Fibroblast of skin of abdomen (primary cell): ENCODE data around the gene GNB2.
"Not testable (repeated sequence)": the region's sequence is repeated elsewhere in the genome, so short reads cannot be mapped to it uniquely, and the experiment has no call there.

Source experiments
- DNase-seq: peaks from one replicate; pipeline ENCODE4 v3.0.0-alpha.2; 2013

The GNB2 gene

DNA sequence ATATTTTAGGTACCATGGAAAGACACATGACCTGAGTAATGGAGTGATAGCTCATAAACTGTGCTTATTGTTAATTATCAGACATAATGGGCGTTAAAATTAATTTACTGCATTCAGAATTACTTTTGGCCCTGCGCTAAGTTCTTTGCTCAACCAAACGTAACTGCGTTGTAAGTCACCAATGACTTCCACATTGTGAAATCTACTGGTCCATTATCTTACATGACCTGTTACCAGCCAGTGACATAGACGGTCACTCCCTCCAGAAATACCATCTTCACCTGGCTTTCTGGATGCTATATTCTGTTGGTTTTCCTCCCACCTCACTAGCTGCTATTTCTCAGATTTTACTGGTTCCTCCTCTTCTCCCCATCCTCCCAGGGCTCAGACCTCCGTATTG lies 25.5 kb downstream of the GNB2 start:
- no peak for DNase-seq

DNA sequence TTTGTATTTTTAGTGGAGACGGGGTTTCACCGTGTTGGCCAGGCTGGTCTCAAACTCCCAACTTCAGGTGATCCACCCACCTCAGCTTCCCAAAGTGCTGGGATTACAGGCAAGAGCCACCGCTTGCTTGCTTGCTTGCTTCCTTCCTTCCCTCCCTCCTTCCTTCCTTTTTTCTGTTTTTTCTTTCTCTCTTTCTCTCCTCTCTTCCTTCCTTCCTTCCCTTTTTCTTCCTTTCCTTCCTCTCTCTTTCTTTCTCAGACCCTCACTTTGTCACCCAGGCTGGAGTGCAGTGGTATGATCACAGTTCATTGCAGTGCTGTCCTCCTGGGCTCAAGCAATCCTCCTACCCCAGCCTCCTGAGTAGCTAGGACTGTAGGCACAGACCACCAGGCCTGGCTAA lies 27.5 kb downstream of the GNB2 start:
- not testable (repeated sequence) for DNase-seq

DNA sequence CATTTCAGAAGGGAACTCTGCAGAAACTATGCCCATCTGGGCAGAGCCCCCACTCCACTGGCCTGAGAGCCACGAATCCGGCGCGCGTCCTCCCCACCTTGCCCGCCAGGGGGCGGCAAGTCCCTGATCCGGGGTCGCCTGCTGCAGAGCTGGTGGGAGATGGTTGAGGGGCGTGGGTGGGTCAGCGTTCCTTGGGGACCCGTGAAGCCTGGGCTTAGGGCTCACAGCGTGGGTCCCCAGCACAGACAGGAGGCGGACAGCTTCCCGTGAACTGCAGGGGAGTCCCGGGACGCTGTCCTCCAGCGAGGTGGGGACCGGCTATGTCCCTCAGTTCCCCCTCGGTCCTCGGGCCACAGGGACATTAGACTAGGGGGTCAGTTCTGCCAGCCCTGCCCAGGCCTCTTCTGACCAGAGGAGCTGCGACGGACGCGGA lies 31.8 kb downstream of the GNB2 start:
- peak; percentile 67 for DNase-seq

DNA sequence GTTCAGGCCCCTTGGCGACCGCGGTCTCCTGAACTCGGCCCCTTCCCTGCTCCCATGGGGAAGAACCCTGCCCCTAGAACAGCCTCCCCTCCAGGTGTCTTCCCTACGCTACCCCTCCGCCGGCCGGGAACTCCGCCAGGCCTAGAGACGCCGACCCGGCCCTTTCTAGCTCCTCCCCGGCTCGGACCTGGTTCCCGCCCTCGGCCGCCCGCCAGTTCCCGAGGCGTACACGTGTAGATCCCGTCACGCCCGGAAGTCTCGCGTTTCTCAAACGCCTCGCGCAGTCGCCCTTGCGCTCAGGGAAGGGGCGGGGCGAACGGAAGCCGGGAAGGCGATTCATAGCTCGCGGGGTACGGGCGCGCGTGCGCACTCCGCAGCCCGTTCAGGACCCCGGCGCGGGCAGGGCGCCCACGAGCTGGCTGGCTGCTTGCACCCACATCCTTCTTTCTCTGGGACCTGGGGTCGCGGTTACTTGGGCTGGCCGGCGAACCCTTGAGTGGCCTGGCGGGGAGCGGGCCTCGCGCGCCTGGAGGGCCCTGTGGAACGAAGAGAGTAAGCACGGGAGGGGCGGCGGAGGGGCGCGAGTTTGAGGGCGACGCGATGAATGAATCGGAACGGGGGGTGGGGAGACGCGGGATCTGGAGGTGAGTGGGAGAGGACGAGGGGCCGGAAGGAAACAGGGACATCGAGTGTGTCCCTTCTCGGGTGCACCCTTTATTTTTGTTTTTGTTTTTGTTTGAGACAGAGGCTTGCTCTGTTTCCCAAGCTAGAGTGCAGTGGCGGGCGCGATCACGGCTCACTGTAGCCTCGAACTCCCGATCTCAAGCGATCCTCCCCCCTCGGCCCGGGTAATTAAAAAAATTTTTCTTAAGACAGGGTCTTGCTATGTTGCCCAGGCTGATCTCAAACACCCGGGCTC lies 32.5 kb downstream of the GNB2 start, which contains the start of gene POP7:
TSS of gene POP7 (plus strand) at position 369 of the 919 bp plus-strand sequence. CDS start 710 bp downstream, outside the sequence.
- peak; percentile 99 for DNase-seq

DNA sequence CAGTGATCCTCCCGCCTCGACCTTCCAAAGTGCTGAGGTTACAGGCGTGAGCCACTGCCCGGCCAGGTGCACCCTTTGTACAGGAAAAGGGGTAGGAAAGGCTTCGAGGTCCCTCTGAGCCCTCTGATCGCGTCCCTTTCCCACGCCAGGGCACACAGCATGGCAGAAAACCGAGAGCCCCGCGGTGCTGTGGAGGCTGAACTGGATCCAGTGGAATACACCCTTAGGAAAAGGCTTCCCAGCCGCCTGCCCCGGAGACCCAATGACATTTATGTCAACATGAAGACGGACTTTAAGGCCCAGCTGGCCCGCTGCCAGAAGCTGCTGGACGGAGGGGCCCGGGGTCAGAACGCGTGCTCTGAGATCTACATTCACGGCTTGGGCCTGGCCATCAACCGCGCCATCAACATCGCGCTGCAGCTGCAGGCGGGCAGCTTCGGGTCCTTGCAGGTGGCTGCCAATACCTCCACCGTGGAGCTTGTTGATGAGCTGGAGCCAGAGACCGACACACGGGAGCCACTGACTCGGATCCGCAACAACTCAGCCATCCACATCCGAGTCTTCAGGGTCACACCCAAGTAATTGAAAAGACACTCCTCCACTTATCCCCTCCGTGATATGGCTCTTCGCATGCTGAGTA lies 33.3 kb downstream of the GNB2 start:
- no peak for DNase-seq

DNA sequence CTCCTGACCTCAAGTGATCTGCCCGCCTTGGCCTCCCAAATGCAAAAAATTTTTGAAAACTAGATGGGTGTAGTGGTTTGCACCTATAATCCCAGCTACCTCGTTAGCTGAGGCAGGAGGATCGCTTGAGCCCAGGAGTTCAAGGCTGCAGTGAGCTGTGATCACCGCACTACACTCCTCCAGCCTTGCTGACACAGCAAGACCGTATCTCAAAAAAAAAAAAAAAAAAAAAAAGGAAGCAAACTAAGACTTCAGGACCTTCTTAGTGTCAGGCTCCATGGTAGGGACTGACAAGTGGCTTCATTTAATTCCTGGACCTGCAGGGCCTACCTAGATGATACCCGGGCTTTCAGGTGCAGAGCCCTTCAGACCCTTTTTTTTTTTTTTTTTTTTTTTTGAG lies 34.9 kb downstream of the GNB2 start:
- DNase-seq, result no peak

DNA sequence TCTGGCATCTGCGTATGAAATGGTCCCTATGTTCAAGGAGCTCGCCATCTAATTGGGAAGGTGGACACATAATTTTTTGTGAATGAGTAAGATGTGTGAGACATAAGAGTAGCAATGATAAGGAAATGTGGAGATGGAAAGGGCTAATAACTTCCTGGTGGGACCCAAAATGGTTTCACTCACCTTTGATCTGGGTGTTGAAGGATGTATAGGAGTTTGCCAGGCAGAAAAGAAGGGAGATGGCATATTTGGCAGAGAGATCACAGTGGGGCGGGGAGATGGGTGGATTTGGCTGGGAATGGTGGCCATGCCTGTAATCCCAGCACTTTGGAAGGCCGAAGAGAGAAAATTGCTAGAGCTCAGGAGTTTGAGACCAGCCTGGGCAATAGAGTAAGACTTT lies 36.9 kb downstream of the GNB2 start:
- DNase-seq, result no peak

DNA sequence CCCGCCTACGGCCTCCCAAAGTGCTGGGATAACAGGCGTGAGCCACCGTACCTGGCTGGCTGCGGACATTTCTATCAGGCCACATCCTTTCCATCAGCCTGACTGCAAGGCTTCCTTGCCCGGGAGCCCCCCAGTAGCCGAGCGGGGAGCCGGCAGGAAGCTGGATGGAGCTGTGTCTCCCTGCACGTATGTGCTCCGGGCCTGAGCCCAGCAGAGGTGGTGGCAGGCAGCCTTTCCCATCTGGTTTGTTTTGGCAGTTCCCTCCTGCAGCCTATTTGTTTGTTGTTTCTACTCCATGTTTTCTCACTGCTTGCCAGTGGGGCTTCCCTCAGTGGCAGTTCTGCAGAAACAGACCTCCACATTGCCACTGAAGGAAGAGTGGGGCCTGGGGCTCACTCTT lies 37.8 kb downstream of the GNB2 start:
- no peak for DNase-seq

DNA sequence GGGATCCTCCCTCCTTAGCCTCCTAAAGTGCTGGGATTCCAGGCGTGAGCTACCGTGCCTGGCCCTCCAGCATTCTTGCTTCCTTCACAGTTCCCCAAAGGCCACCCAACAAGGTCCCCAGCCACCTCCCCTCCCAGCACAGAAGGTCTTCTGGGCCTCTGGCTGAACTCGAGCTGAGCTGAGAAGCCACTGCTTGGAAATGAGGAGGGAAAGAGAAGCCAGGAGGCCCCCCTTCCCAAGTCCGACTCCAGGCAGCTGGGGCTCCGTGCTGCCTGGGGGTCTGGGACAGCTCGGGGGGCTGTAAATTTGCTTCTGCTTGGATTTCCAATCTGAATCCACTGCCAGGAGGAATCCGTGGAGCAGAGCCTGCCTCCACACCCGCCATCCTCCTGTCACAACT lies 41.2 kb downstream of the GNB2 start:
- no peak for DNase-seq

DNA sequence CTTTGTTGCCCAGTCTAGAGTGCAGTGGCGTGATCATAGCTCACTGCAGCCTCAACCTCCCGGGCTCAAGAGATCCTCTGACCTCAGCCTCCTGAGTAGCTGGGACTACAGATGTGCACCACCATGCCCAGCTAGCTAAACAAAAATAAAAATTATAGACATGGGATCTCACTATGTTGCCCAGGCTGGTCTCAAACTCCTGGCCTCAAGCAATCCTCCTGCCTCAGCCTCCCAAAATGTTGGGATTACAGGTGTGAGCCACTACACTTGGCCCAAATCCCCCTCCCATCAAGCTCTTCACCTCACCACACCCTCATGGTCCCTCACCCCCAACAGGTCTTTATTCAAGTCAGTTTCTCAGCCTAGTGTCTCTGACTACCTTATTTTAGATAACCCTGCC lies 43.5 kb downstream of the GNB2 start:
- not testable (repeated sequence) for DNase-seq

DNA sequence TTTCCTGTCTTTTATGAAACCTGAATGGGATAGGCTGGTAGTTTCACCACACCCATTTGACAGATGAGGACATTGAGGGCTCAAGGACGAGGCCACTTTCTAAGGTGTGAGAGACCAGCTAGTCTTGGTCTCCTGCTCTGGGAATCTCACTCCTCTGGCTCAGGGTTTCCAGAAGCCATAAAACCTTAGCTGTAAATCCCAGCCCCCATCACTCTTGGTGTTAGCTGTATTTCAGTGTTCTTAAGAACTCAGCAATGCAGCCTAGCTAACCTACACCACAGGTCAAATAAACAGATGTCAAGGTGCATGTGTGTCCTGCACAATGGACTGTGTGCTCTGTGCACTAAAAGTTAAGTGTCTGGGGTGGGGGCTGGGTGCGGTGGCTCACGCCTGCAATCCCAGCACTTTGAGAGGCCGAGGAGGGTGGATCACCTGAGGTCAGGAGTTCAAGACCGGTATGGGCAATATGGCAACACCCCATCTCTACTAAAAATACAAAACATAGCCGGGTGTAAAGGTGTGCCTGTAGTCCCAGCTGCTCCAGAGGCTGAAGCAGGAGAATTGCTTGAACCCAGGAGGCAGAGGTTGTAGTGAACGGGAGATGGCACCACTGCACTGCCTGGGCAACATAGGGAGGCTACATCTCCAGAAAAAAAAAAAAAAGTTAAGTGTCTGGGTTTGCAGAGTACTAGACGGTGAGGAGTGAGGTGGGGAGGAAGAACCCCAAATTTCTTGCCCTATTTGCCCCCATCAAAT lies 46.2 kb downstream of the GNB2 start:
- peak; percentile 49 for DNase-seq

DNA sequence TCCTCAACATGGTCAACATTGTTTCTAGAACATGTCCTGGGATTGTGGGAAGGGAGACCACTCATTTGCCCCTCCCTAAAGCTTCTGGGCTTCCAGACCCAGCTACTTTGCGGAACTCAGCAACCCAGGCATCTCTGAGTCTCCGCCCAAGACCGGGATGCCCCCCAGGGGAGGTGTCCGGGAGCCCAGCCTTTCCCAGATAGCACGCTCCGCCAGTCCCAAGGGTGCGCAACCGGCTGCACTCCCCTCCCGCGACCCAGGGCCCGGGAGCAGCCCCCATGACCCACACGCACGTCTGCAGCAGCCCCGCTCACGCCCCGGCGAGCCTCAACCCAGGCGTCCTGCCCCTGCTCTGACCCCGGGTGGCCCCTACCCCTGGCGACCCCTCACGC lies 46.7 kb downstream of the GNB2 start, which contains the start of gene EPO:
TSS of gene EPO (plus strand) at position 190 of the 392 bp plus-strand sequence. CDS start 513 bp downstream, outside the sequence.
- DNase-seq, result no peak

DNA sequence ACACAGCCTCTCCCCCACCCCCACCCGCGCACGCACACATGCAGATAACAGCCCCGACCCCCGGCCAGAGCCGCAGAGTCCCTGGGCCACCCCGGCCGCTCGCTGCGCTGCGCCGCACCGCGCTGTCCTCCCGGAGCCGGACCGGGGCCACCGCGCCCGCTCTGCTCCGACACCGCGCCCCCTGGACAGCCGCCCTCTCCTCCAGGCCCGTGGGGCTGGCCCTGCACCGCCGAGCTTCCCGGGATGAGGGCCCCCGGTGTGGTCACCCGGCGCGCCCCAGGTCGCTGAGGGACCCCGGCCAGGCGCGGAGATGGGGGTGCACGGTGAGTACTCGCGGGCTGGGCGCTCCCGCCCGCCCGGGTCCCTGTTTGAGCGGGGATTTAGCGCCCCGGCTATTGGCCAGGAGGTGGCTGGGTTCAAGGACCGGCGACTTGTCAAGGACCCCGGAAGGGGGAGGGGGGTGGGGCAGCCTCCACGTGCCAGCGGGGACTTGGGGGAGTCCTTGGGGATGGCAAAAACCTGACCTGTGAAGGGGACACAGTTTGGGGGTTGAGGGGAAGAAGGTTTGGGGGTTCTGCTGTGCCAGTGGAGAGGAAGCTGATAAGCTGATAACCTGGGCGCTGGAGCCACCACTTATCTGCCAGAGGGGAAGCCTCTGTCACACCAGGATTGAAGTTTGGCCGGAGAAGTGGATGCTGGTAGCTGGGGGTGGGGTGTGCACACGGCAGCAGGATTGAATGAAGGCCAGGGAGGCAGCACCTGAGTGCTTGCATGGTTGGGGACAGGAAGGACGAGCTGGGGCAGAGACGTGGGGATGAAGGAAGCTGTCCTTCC lies 47.3 kb downstream of the GNB2 start:
- DNase-seq, result no peak

DNA sequence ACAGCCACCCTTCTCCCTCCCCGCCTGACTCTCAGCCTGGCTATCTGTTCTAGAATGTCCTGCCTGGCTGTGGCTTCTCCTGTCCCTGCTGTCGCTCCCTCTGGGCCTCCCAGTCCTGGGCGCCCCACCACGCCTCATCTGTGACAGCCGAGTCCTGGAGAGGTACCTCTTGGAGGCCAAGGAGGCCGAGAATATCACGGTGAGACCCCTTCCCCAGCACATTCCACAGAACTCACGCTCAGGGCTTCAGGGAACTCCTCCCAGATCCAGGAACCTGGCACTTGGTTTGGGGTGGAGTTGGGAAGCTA lies 47.9 kb downstream of the GNB2 start:
- DNase-seq, result no peak

DNA sequence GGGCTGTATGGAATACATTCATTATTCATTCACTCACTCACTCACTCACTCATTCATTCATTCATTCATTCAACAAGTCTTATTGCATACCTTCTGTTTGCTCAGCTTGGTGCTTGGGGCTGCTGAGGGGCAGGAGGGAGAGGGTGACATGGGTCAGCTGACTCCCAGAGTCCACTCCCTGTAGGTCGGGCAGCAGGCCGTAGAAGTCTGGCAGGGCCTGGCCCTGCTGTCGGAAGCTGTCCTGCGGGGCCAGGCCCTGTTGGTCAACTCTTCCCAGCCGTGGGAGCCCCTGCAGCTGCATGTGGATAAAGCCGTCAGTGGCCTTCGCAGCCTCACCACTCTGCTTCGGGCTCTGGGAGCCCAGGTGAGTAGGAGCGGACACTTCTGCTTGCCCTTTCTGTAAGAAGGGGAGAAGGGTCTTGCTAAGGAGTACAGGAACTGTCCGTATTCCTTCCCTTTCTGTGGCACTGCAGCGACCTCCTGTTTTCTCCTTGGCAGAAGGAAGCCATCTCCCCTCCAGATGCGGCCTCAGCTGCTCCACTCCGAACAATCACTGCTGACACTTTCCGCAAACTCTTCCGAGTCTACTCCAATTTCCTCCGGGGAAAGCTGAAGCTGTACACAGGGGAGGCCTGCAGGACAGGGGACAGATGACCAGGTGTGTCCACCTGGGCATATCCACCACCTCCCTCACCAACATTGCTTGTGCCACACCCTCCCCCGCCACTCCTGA lies 49.1 kb downstream of the GNB2 start:
- DNase-seq, result no peak

DNA sequence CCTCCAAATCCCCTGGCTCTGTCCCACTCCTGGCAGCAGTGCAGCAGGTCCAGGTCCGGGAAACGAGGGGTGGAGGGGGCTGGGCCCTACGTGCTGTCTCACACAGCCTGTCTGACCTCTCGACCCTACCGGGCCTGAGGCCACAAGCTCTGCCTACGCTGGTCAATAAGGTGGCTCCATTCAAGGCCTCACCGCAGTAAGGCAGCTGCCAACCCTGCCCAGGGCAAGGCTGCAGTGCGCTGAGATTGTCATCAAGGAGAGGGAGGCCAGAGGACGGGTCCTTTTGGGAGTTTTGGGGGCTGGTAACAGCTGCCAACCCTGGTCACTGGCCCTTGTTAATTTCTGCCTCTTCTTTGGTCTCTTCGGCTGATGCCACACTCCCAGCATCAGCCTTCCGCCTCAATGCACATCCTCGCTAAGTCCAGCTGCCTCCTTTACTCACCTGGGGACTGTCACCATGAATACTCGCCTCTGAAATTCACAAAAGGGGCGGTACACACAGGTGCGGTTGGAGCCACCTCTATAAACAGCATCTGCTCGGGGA lies 50.3 kb downstream of the GNB2 start:
- no peak for DNase-seq

DNA sequence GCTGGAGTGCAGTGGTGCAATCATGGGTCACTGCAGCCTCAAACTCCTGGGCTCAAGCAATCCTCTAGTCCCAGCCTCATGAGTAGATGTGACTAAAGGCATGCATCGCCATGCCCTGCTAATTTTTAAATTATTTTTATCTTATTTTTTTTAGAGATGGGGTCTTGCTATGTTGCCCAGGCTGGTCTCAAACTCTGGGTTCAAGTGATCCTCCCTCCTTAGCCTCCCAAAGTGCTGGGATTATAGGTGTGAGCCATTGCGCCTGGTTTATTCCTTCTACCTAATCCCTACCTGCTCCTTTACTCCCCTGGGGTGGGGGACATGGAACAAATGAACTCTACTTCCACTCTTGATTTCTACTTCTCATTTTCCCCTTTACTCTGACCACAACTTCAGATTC lies 50.8 kb downstream of the GNB2 start:
- DNase-seq, result not testable (repeated sequence)

DNA sequence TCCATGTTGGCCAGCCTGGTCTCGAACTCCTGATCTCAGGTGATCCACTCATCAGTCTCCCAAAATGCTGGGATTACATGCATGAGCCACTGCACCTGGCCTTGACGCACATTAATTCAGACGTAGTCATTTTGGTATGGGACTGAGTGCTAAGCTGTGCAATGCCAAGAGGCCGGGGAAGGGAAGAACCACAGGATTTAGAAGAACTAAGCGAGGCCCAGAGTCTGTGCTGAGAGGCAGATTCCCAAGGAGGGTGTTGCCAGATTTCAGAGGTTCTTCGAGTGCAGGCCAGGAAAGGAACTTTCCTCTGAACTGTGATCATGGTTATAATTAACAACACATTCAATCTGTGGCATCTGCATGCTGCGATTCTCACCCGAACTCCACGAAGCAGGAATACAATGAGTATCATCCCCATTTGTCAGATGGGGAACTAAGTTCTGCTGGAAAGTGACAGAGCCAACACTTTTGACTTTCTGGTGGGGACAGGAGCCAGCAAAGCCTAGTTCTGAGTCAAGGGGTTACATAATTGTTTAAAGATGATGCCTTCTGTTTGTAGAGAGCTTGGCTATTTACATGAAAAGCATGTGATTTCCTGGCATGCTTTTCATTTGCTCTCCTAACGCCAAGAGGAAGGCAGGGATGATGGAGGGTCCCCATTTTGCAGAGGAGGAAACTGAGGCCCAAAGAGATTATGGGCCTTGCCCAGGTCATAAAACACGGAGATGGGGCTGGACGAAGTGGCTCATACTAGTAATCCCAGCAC lies 53.6 kb downstream of the GNB2 start:
- peak; percentile 97 for DNase-seq

DNA sequence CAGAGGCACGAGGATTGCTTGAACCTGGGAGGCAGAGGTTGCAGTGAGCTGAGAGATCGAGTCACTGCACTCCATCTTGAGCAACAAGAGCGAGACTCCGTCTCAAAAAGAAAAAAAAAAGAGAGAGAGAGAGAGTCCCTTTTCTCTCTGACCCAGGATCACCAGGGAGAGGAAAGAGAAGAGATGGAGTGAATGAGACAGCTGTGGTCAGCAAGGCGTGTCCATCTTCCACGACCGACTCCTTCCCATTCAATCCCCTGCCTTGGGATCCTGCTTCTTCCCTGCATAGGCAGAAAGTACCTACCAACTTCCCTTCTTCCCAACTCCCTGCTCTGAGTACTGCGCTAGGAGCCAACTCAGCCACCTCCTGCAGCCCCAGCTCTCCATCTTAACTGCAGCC lies 54.7 kb downstream of the GNB2 start:
- no peak for DNase-seq
